Smooth muscle cell (in vitro differentiated cells): Measurements from ENCODE around the gene SCN8A. TPM values are rescaled to one million over a fixed set of nuclear protein-coding genes. Genes with fewer than 3 reads are reported as not detected.

Source experiments
- DNase-seq: peaks from one replicate; lab custom pipeline; 2025; ENCODE audit not compliant: unreplicated experiment; lab: John Stamatoyannopoulos, UW
- H2AFZ ChIP-seq: fragments of 200-600 bp; sonication (generic); 2 replicates; pipeline ENCODE4 v1.6.0; 2016; ENCODE audit warnings: antibody characterized with exemption, low read depth, mild to moderate bottlenecking
- H3F3A ChIP-seq: fragments of 200-600 bp; sonication (generic); 2 replicates; pipeline ENCODE4 v1.6.0; 2017; ENCODE audit warnings: antibody characterized with exemption, low read depth
- H3K27ac ChIP-seq: fragments of 200-600 bp; sonication (generic); 2 replicates; pipeline ENCODE4 v1.5.1; 2016; ENCODE audit warnings: low read depth, mild to moderate bottlenecking
- H3K27me3 ChIP-seq: fragments of 200-600 bp; sonication (generic); 2 replicates; pipeline ENCODE4 v1.6.1; 2016; ENCODE audit warnings: low read depth, mild to moderate bottlenecking
- H3K36me3 ChIP-seq: fragments of 200-600 bp; sonication (generic); 2 replicates; pipeline ENCODE4 v1.5.1; 2016; ENCODE audit warnings: low read depth
- H3K4me1 ChIP-seq: fragments of 200-600 bp; sonication (generic); 2 replicates; pipeline ENCODE4 v1.5.1; 2016; ENCODE audit warnings: low read depth
- H3K4me2 ChIP-seq: fragments of 200-600 bp; sonication (generic); 2 replicates; pipeline ENCODE4 v1.6.0; 2016; ENCODE audit warnings: mild to moderate bottlenecking
- H3K4me3 ChIP-seq: fragments of 200-600 bp; sonication (generic); 2 replicates; pipeline ENCODE4 v1.5.1; 2016; ENCODE audit warnings: mild to moderate bottlenecking
- H3K79me2 ChIP-seq: fragments of 200-600 bp; sonication (generic); 2 replicates; pipeline ENCODE4 v1.6.0; 2016; ENCODE audit warnings: low read depth, mild to moderate bottlenecking
- H3K9ac ChIP-seq: fragments of 200-600 bp; sonication (generic); 2 replicates; pipeline ENCODE4 v1.6.0; 2016; ENCODE audit warnings: low read depth
- H3K9me3 ChIP-seq: fragments of 200-600 bp; sonication (generic); replicated peaks from 2 replicates; pipeline ENCODE4 v1.5.1; 2016; ENCODE audit warnings: low read depth
- H4K20me1 ChIP-seq: fragments of 200-600 bp; sonication (generic); 2 replicates; pipeline ENCODE4 v1.6.0; 2016; ENCODE audit warnings: low read depth
- WGBS: methylation state at CpG from one replicate; pipeline ENCODE4 v1.1.7; 2016; ENCODE audit warnings: low lambda C conversion rate; 5-methylcytosine and 5-hydroxymethylcytosine counted together
- polyA plus RNA-seq: library from polyadenylated mRNA; unstranded; fragments of >200 nt; fragmentation: Nextera tagmentation; extraction: Ambion mirVana; gene quantifications from 2 replicates; pipeline ENCODE4 v1.2.1, GENCODE V29; 2016
- total RNA-seq: library from RNA; depleted of rRNA; stranded (reverse); fragments of >200 nt; gene quantifications from 2 replicates; pipeline ENCODE4 v1.2.3, GENCODE V29; 2014
- TF ChIP-seq, protein P1 (sequence below): fragments of 200-600 bp; sonication (generic); IDR thresholded peaks from 2 replicates; pipeline ENCODE4 v1.5.1; 2017; ENCODE audit warnings: borderline replicate concordance, mild to moderate bottlenecking, antibody characterized with exemption; ENCODE audit not compliant: insufficient read depth, poor library complexity, severe bottlenecking

SCN8A gene
- total and polyA plus RNA-seq, 2 experiments from 2014 or later = 0.38 to 4.5 TPM

- no peak overlapping the region for H3K9ac ChIP-seq
Measured at GRCh38 chr12:51661836-51662235, 70.8 kb downstream of the SCN8A start.

GRCh38 chr12:51662728-51663154 is 71.7 kb downstream of the SCN8A start:
- no peak overlapping the region for H3K27ac ChIP-seq
- H3K27me3 ChIP-seq = no peaks in the 10 kb centered on the region
- H3K4me1 ChIP-seq = no peaks in the 10 kb centered on the region
- no peak overlapping the region for H2AFZ ChIP-seq
- H3F3A ChIP-seq = no peaks in the 10 kb centered on the region
- no peak for DNase-seq
- H3K79me2 ChIP-seq = no peaks in the 10 kb centered on the region
- no peak overlapping the region for H3K9ac ChIP-seq
- no peaks in the 10 kb centered on the region for H4K20me1 ChIP-seq
- WGBS = 94% methylated on average over 11 of the region's 11 CpGs
- no peak overlapping the region for H3K4me3 ChIP-seq
- H3K4me2 ChIP-seq = no peak overlapping the region
- TF ChIP-seq, protein P1, sequence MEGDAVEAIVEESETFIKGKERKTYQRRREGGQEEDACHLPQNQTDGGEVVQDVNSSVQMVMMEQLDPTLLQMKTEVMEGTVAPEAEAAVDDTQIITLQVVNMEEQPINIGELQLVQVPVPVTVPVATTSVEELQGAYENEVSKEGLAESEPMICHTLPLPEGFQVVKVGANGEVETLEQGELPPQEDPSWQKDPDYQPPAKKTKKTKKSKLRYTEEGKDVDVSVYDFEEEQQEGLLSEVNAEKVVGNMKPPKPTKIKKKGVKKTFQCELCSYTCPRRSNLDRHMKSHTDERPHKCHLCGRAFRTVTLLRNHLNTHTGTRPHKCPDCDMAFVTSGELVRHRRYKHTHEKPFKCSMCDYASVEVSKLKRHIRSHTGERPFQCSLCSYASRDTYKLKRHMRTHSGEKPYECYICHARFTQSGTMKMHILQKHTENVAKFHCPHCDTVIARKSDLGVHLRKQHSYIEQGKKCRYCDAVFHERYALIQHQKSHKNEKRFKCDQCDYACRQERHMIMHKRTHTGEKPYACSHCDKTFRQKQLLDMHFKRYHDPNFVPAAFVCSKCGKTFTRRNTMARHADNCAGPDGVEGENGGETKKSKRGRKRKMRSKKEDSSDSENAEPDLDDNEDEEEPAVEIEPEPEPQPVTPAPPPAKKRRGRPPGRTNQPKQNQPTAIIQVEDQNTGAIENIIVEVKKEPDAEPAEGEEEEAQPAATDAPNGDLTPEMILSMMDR = no peak
- H3K36me3 ChIP-seq = no peaks in the 10 kb centered on the region
- H3K9me3 ChIP-seq = no peaks in the 10 kb centered on the region

More at GRCh38 chr12:51661836-51662235, 70.8 kb downstream of the SCN8A start:
- no peak overlapping the region for H3K27ac ChIP-seq
- no peaks in the 10 kb centered on the region for H3K36me3 ChIP-seq
- TF ChIP-seq, protein P1 = no peak
- H3K27me3 ChIP-seq = no peaks in the 10 kb centered on the region
- WGBS = 86% methylated on average over 4 of the region's 4 CpGs
- no peak for DNase-seq
- no peak overlapping the region for H2AFZ ChIP-seq
- no peaks in the 10 kb centered on the region for H3K9me3 ChIP-seq
- H3K4me2 ChIP-seq = no peak overlapping the region
- H3K79me2 ChIP-seq = no peaks in the 10 kb centered on the region
- H3F3A ChIP-seq = no peaks in the 10 kb centered on the region
- H3K4me3 ChIP-seq = no peak overlapping the region
- H4K20me1 ChIP-seq = no peaks in the 10 kb centered on the region
- H3K4me1 ChIP-seq = no peaks in the 10 kb centered on the region

DNA sequence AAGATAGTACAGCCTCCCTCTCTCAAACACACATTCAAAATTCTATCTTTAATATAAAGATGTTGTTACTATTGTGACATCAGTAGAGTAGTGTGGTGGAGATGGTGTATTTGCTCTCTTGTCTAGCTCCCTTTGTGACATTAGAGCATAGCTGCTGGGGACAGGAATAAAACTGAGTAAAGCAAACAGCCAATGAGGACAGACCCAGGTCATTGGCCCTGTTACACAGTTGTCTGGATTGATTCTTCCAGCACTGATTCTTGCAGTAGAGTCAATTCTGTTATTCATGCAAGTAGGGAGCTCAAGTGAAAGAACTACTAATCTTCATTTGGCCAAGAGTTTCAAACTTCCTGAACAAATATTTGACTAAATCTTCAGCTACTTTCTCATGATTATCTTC is 72.4 kb downstream of the SCN8A start:
- H3K27me3 ChIP-seq = no peaks in the 10 kb centered on the region
- no peak for DNase-seq
- no peak overlapping the region for H3K4me3 ChIP-seq
- no peak overlapping the region for H3K9ac ChIP-seq
- no peak overlapping the region for H3K27ac ChIP-seq
- H4K20me1 ChIP-seq = no peaks in the 10 kb centered on the region
- H3K4me2 ChIP-seq = no peak overlapping the region
- H3K79me2 ChIP-seq = no peaks in the 10 kb centered on the region
- no peak overlapping the region for H2AFZ ChIP-seq
- H3K4me1 ChIP-seq = no peaks in the 10 kb centered on the region
- no peaks in the 10 kb centered on the region for H3K9me3 ChIP-seq
- TF ChIP-seq, protein P1 = no peak
- no peaks in the 10 kb centered on the region for H3F3A ChIP-seq
- no peaks in the 10 kb centered on the region for H3K36me3 ChIP-seq

- Histone ChIP-seq H3K9ac (no peak overlapping the region), H4K20me1 (no peaks in the 10 kb centered on the region), H3K36me3 (no peaks in the 10 kb centered on the region), H3K27me3 (no peaks in the 10 kb centered on the region), H3K79me2 (no peaks in the 10 kb centered on the region), H3K4me1 (no peaks in the 10 kb centered on the region), H3F3A (no peaks in the 10 kb centered on the region), H2AFZ (no peak overlapping the region), H3K27ac (no peak overlapping the region), H3K9me3 (no peaks in the 10 kb centered on the region), H3K4me2 (no peak overlapping the region), H3K4me3 (no peak overlapping the region)
- no peak for DNase-seq
- TF ChIP-seq, protein P1 = no peak
- WGBS = 65% methylated on average over 5 of the region's 5 CpGs
Measured at GRCh38 chr12:51666696-51667095, 75.7 kb downstream of the SCN8A start.
